ENCODE results near the gene KCNG4. TPM values are rescaled to one million over a fixed set of nuclear protein-coding genes. Genes with fewer than 3 reads are reported as not detected.
A peak's percentile ranks its signal among the peaks of the same experiment; 100 is the strongest.
"Not testable (repeated sequence)": the region's sequence is repeated elsewhere in the genome, so short reads cannot be mapped to it uniquely, and the experiment has no call there.

Gene KCNG4
- total RNA-seq, 1 donor from 2014 or later, result not detected

DNA sequence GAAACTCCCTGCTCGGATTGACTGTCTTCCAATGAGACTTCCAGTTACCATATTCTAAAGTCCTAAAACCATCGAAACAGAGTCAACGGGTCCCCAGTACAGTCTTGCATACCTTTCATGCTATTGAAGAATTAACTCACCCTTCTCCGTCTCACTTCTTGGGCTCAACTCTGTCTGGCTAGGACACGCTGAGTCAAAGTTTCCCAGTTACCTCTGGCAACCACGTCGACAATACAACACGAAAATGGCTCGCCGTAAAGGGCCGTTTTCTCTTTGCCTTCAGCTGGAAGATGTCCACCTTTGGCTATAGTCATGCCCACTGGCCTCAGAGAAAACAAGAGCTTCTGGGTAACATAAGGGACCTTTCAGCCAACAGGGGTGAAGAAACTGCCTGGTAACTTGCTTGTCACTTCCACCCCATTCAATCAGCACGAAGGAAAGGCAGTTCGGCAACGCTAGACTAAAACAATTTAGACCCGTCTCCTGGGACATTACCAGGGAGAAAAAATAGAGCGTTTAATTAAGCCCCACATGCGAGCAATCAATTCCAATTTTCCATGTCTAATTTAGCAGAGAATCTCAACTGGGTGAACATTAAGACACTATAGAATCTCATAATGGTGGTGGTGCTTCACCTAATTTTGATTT, 21.5 kb downstream of the KCNG4 start:
- TF ChIP-seq, protein P1, sequence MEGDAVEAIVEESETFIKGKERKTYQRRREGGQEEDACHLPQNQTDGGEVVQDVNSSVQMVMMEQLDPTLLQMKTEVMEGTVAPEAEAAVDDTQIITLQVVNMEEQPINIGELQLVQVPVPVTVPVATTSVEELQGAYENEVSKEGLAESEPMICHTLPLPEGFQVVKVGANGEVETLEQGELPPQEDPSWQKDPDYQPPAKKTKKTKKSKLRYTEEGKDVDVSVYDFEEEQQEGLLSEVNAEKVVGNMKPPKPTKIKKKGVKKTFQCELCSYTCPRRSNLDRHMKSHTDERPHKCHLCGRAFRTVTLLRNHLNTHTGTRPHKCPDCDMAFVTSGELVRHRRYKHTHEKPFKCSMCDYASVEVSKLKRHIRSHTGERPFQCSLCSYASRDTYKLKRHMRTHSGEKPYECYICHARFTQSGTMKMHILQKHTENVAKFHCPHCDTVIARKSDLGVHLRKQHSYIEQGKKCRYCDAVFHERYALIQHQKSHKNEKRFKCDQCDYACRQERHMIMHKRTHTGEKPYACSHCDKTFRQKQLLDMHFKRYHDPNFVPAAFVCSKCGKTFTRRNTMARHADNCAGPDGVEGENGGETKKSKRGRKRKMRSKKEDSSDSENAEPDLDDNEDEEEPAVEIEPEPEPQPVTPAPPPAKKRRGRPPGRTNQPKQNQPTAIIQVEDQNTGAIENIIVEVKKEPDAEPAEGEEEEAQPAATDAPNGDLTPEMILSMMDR (IDR thresholded peaks at IDR 0.05; ENCODE audit: partially characterized antibody, unreplicated experiment), result no peak
- Mint-ChIP-seq H3K4me3 (ENCODE audit: unreplicated experiment) (peak overlapping the region; percentile 22), H3K9me3 (ENCODE audit: unreplicated experiment) (peaks cover 6% of the 10 kb centered on the region), H3K4me1 (ENCODE audit: low read depth, unreplicated experiment) (peaks cover 20% of the 10 kb centered on the region), H3K27ac (ENCODE audit: unreplicated experiment) (no peak overlapping the region), H3K36me3 (ENCODE audit: unreplicated experiment) (no peaks in the 10 kb centered on the region), H3K27me3 (ENCODE audit: unreplicated experiment) (peaks cover 9% of the 10 kb centered on the region)
- DNase-seq, result no peak

- DNase-seq; H3K27me3 Mint-ChIP-seq (ENCODE audit: unreplicated experiment); H3K27ac Mint-ChIP-seq (ENCODE audit: unreplicated experiment); H3K4me3 Mint-ChIP-seq (ENCODE audit: unreplicated experiment); H3K36me3 Mint-ChIP-seq (ENCODE audit: unreplicated experiment); H3K9me3 Mint-ChIP-seq (ENCODE audit: unreplicated experiment): not testable (repeated sequence)
- H3K4me1 Mint-ChIP-seq (ENCODE audit: low read depth, unreplicated experiment), result peaks cover 14% of the 10 kb centered on the region
These were observed 23.7 kb downstream of the KCNG4 start for GRCh38 chr16:84216144-84216543.

- H3K9me3 Mint-ChIP-seq (ENCODE audit: unreplicated experiment), result peaks cover 2% of the 10 kb centered on the region
- TF ChIP-seq, protein P1 (IDR thresholded peaks at IDR 0.05; ENCODE audit: partially characterized antibody, unreplicated experiment), result no peak
- peaks cover 3% of the 10 kb centered on the region for H3K27me3 Mint-ChIP-seq (ENCODE audit: unreplicated experiment)
- no peaks in the 10 kb centered on the region for H3K36me3 Mint-ChIP-seq (ENCODE audit: unreplicated experiment)
- DNase-seq, result no peak
- H3K27ac Mint-ChIP-seq (ENCODE audit: unreplicated experiment), result no peak overlapping the region
- peaks cover 14% of the 10 kb centered on the region for H3K4me1 Mint-ChIP-seq (ENCODE audit: low read depth, unreplicated experiment)
- no peak overlapping the region for H3K4me3 Mint-ChIP-seq (ENCODE audit: unreplicated experiment)
These were observed 24.3 kb downstream of the KCNG4 start for GRCh38 chr16:84215531-84215930.

DNA sequence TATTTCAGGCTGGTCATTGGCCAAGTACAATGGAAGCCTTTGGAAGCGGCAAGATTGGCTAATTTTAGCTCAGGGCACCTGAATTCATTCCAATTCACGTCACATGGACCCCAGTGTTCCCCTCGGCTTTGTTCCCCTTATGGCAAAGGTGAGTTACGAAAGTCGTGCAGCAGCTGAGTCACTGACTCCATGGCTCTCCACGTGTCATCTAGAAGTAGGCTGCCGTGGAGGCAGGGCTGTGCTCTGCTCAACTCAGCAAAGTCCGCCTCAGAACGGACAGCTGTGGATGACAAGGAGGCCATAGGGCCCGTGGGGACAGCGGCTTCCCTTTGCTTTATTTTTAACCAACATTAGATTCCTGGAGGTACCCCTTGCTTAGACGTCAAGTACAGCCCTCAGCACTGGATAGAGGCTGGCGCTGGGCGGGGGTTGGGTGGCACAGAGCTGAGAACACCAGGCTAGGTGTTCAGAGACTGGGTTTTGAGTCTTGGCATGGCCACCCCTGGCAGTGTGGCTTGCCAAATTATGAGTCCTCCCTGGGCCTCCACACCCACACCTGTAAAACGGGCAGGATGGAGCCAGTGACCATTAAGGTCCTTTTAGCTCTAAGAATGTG, 25.3 kb downstream of the KCNG4 start:
- Mint-ChIP-seq H3K4me1 (ENCODE audit: low read depth, unreplicated experiment) (peaks cover 14% of the 10 kb centered on the region), H3K27ac (ENCODE audit: unreplicated experiment) (no peak overlapping the region), H3K36me3 (ENCODE audit: unreplicated experiment) (peaks cover 5% of the 10 kb centered on the region), H3K4me3 (ENCODE audit: unreplicated experiment) (no peak overlapping the region), H3K9me3 (ENCODE audit: unreplicated experiment) (peaks cover 2% of the 10 kb centered on the region), H3K27me3 (ENCODE audit: unreplicated experiment) (peaks cover 3% of the 10 kb centered on the region)
- DNase-seq, result no peak
- TF ChIP-seq, protein P1 (IDR thresholded peaks at IDR 0.05; ENCODE audit: partially characterized antibody, unreplicated experiment), result no peak

GRCh38 chr16:84212631-84213030, 27.2 kb downstream of the KCNG4 start:
- peaks cover 7% of the 10 kb centered on the region for H3K4me1 Mint-ChIP-seq (ENCODE audit: low read depth, unreplicated experiment)
- TF ChIP-seq, protein P1 (IDR thresholded peaks at IDR 0.05; ENCODE audit: partially characterized antibody, unreplicated experiment), result no peak
- H3K27me3 Mint-ChIP-seq (ENCODE audit: unreplicated experiment), result peaks cover 3% of the 10 kb centered on the region
- H3K9me3 Mint-ChIP-seq (ENCODE audit: unreplicated experiment), result peaks cover 2% of the 10 kb centered on the region
- peaks cover 5% of the 10 kb centered on the region for H3K36me3 Mint-ChIP-seq (ENCODE audit: unreplicated experiment)
- no peak for DNase-seq
- no peak overlapping the region for H3K27ac Mint-ChIP-seq (ENCODE audit: unreplicated experiment)
- no peak overlapping the region for H3K4me3 Mint-ChIP-seq (ENCODE audit: unreplicated experiment)

All from glutamatergic neuron (in vitro differentiated cells).